ENCODE results near the gene MKLN1.
"Not testable (repeated sequence)": the region's sequence is repeated elsewhere in the genome, so short reads cannot be mapped to it uniquely, and the experiment has no call there.

Gene MKLN1

GRCh38 chr7:131504157-131504899 lies 176.7 kb downstream of the MKLN1 start:
- no peak for DNase-seq

- DNase-seq: not testable (repeated sequence)
Observed at GRCh38 chr7:131505037-131505620, 177.5 kb downstream of the MKLN1 start.

DNA sequence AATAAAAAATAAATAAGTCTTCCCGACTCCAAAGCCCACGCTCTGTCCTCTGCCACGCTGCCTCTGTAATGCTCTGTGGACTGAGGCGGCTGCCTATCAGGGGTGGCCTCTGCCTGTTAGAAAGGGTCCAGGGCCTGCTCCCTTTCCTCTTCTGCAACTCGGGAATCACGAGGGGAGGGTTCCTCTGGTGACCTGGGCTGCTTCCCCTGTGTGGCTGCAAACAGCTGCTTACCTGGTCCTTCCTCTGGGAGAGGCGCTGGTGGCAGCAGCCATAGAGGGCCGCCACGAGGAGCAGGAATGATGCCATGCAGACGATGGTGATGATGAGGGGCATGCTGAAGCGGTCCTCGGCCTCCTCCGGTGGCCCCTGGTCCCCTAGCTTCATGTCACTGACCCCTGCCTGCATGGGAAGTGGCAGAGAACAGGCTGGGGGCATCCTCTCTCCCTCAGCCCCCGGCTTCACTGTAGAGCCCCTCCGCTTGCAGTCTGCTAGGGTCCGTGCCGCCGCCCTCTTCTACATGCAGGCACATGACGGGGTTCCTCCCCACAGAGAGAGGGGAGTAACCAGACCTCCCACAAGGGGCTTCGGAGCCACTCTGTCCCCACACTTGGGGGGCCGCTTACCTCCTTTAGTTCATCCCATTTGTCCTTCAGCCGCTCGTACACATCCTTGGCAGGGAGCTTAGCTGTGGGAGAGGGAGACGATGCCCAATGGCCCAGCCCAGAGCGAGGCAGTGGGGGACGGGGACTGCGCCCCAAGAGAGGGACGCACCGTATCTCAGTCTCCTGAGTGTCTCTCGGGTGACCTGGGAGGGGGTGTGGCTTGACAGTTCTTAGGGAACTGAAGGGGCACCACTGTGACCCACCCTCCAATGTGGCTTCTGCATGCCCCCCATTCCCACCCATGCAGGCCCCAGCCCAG lies 178.2 kb downstream of the MKLN1 start:
- DNase-seq: no peak

- DNase-seq: no peak
Observed at GRCh38 chr7:131506597-131506996, 178.9 kb downstream of the MKLN1 start.

DNA sequence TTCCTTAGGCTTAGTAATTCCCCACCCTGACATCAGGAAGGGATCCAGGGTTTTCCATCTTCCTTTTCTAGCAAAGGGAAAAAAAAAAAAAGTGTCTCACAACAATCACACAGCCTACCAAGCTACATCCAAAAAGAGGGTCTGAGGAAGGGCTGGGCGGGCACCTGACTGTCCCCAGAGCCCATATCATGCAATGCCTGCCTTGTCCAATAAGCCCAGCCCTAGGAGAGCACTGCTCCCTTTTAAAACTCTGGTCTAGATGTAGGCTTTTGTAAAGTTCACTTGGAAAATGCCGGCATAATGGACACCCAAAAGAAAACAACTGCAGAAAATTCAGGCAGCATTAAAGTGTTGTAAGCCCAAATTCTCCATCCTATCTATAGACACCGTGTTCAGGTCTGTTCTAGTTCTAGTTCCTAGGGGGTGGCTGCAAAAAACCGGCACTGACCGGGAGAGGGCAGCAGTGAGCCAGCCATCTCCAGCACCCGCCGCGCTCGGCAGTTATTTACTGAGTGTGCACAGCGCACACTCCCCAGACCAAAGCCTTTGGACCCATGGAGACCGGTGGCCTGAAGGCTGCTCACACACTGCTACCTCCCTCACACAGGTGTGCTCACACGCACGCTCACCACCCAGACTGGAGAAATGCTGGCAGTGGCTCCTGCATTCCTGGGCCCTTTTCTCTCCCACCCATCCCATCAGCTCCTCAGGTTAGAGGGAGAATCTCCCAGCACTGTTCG lies 180.1 kb downstream of the MKLN1 start:
- DNase-seq: peak; percentile 20

DNA sequence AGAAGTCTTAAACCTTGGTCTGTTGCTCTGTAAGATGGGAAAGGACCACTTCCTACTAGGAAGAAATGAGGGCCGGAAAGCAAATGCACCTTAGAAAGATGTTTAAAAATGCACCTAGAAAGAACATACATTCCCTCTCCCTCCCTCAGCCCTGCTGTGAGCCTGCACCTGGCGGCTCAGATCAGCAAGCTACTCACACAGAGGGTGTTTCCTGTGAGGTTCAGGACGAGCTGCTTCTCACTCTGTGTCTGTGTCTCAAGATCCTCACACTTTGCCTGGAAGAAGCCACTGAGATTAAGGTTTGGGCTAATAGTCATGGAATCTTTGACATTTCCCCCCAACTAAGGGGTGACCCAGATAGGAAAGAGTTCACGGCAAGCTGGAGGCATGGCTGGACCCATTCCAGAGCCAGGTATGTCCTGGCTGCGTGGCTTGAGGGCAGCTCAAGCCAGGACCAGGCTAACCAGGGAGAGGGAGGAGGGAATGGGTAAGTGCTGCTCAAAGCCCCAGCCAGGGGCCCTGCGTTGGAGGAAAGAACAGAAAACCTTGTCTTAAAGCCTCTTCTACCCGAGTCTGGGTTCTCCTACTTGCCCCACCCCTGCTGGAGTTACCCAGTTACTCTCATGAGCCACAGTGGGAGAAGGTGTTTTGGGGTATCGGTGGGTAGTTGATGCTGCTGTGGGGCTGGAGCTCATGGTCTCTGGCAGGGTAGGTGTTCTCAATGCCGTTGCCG lies 181.2 kb downstream of the MKLN1 start:
- no peak for DNase-seq

- DNase-seq: no peak
Observed at GRCh38 chr7:131509781-131510180, 182.1 kb downstream of the MKLN1 start.

GRCh38 chr7:131511071-131511470 lies 183.4 kb downstream of the MKLN1 start:
- DNase-seq: no peak

GRCh38 chr7:131511774-131512535 lies 184.3 kb downstream of the MKLN1 start:
- no peak for DNase-seq

- DNase-seq: peak; percentile 48
Observed at GRCh38 chr7:131513245-131514061, 185.8 kb downstream of the MKLN1 start.

DNA sequence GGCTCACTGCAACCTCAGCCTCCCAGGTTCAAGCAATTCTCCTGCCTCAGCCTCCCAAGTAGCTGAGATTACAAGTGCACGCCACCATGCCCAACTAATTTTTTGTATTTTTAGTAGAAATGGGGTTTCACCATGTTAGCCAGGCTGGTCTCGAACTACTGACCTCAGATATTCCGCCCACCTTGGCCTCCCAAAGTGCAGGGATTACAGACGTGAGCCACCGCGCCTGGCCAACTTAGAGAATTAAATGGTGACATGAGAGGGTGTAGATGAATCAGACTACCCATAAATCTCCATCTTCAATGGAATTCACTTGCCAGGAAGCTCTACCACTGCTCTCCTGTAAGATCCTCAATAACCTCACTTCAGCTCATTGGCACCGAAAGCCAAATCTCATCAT lies 187.8 kb downstream of the MKLN1 start:
- DNase-seq: not testable (repeated sequence)

- DNase-seq: no peak
Observed at GRCh38 chr7:131517218-131517923, 189.7 kb downstream of the MKLN1 start.

- no peak for DNase-seq
Observed at GRCh38 chr7:131518626-131519025, 190.9 kb downstream of the MKLN1 start.

DNA sequence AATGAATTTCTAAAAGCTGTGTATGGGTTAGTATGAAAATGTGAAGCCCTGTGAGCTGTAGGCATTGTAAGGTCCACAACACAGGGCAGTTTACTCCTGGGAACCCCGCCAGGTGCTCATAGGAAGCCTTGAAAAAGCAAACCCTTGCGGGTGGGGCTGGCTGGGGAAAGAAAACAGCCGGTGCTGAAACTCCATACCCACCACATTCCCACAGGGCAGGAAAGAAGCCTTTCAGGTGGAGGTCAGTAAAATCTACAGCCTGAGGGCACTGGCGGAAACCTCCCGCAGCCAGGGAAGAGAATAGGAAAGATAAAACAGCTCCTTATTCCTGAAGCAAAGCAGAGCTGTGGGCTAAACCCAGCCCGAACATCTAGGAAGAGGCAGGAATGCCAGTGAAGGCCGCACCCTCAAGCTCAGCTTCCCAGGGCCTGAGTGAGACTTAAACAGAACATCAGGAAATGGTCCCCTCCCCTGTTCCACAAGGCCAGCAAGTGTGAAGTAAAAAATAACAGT lies 194.0 kb downstream of the MKLN1 start:
- DNase-seq: no peak

DNA sequence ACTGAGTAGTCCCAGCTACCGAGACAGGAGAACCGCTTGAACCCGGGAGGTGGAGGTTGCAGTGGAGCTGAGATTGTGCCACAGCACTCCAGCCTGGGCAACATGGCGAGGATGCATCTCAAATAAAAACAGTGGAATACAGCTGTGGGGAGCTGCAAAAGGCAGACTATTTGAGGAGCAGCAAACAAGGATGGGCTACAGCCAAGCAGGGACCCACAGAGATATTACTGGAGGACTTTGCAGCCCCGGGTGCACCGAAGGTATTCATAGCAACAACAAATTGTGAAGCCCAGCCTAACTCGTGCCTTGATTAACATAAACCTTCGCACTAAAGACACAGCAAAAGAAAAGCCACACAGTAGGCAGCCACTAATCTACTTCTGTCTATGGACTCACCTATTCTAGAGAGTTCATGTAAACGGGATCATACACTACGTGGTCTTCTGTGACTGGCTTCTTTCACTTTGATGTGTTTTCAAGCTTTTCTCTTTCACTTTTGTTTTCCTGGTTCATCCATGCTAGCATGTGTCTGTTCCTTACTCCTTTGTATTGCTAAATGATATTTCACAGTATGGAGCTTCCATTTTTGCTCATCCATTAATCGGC lies 194.8 kb downstream of the MKLN1 start:
- no peak for DNase-seq

DNA sequence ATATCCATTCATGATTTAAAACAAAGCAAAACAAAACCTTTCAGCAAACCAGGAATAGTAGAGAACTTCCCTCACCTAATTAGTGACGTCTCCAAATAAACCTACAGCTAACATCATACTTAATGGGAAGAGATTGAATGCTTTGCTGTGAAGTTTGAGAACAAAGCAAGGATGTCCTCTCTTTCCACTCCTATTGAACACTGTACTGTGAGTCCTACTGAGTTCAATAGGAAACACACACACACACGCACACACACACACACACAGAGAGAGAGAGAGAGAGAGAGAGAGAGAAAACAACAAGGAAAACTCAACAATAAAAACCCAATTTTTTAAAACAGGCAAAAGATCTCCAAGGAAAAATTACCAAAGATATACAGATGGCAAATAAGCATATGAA lies 196.4 kb downstream of the MKLN1 start:
- no peak for DNase-seq

DNA sequence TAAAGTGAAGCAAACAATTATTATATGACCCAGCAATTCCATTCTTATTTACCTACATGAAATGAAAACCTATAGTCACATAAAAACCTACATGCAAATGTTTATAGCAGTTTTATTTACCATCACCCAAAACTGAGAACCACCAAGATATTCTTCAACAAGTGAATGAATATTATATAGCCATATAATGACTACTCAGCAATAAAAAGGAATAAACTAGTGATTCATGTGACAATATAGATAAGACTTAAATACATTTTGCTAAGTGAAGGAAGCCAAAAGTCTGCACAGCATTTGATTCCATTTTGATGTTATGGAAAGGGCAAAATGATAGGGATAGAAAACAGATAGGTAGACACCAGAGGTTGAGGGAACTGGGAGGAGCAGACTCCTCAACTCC lies 197.0 kb downstream of the MKLN1 start:
- DNase-seq: no peak

- no peak for DNase-seq
Observed at GRCh38 chr7:131525820-131526219, 198.1 kb downstream of the MKLN1 start.

DNA sequence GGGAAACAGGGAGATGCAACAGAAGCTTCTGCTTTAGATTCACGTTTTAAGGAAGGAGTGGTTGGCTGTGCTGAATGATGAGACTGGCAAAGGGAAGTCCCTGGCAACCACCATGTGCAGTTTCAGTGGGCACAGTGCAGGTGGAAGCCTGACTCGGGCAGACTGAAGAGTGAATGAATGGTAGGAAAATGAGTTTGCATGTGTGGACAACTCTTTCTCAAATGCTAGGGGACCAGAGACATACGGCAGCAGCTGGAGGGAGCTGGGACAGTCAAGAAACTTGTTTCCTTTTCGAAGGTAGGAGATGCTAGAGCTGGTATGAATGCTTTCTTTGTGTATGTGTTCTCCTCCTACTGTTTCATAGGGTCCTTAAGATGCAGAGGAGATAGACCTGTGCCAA lies 199.8 kb downstream of the MKLN1 start:
- DNase-seq: no peak
